Upper lobe of right lung (tissue), 1 donor: Measurements from ENCODE around the gene CEP20. TPM values are rescaled to one million over a fixed set of nuclear protein-coding genes. Genes with fewer than 3 reads are reported as not detected.

ENCODE experiments used
- ATAC-seq: fragments of 200-7000 bp; cut with Tn5 transposase; one replicate; pipeline ENCODE4 v1.9.1; 2020; ENCODE audit warnings: mild to moderate bottlenecking, moderate library complexity
- DNase-seq: peaks from one replicate; pipeline ENCODE4 v3.0.0-alpha.2; 2020
- H3K27ac ChIP-seq: fragments of 200-600 bp; one replicate; pipeline ENCODE4 v1.8.0; 2022
- H3K27me3 ChIP-seq: fragments of 200-600 bp; one replicate; pipeline ENCODE4 v1.8.0; 2022; ENCODE audit warnings: mild to moderate bottlenecking
- H3K36me3 ChIP-seq: fragments of 200-600 bp; one replicate; pipeline ENCODE4 v1.8.0; 2022
- H3K4me1 ChIP-seq: fragments of 200-600 bp; one replicate; pipeline ENCODE4 v1.8.0; 2022
- H3K4me3 ChIP-seq: fragments of 200-600 bp; one replicate; pipeline ENCODE4 v1.8.0; 2022; ENCODE audit warnings: mild to moderate bottlenecking
- H3K9me3 ChIP-seq: fragments of 200-600 bp; one replicate; pipeline ENCODE4 v1.8.0; 2022
- intact Hi-C: fragments of 100-400 bp; cut with DNase I; formaldehyde crosslinking; loops from one replicate; pipeline ENCODE4 v1.11.0; 2022
- total RNA-seq: library from RNA; stranded (reverse); fragmentation: NEBNext Ultra II Directional; extraction: Animal tissue kit (Norgen Biotek cat#: 25700); gene quantifications from one replicate; pipeline ENCODE4 v1.2.1, GENCODE V29; 2021
- TF ChIP-seq, protein P1 (sequence below): fragments of 200-600 bp; IDR thresholded peaks from one replicate; pipeline ENCODE4 v1.8.0; 2022; ENCODE audit warnings: antibody characterized with exemption
- donor health status: DM: no; HTN: yes; CAD: no; lungs with severe emphysema.

CEP20 gene
- total RNA-seq, 1 donor from 2014 or later: 30.3 TPM

DNA sequence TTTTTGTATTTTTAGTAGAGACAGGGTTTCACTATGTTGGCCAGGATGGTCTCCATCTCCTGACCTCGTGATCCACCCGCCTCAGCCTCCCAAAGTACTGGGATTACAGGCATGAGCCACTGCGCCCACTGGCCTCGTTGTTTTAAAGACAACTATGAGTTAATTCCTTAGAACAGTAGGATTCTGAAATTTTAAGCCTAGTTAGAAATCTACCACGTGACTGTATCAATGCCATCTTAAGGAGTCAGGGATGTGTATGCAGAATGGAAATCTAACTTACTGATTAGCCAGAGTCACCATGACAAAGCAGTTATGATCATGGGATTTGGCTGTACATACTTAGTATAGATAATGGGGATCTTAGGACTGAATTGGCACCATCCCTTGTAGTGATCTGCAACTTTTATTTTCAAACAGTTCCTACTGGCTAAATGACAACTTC, 2.8 kb downstream of the CEP20 start:
- Histone ChIP-seq H3K27me3 (no peaks in the 10 kb centered on the region), H3K4me3 (no peak overlapping the region), H3K36me3 (peaks cover 34% of the 10 kb centered on the region), H3K4me1 (peaks cover 24% of the 10 kb centered on the region), H3K9me3 (no peaks in the 10 kb centered on the region), H3K27ac (no peak overlapping the region)
- TF ChIP-seq, protein P1, sequence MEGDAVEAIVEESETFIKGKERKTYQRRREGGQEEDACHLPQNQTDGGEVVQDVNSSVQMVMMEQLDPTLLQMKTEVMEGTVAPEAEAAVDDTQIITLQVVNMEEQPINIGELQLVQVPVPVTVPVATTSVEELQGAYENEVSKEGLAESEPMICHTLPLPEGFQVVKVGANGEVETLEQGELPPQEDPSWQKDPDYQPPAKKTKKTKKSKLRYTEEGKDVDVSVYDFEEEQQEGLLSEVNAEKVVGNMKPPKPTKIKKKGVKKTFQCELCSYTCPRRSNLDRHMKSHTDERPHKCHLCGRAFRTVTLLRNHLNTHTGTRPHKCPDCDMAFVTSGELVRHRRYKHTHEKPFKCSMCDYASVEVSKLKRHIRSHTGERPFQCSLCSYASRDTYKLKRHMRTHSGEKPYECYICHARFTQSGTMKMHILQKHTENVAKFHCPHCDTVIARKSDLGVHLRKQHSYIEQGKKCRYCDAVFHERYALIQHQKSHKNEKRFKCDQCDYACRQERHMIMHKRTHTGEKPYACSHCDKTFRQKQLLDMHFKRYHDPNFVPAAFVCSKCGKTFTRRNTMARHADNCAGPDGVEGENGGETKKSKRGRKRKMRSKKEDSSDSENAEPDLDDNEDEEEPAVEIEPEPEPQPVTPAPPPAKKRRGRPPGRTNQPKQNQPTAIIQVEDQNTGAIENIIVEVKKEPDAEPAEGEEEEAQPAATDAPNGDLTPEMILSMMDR: no peak
- ATAC-seq: no peak
- DNase-seq: no peak
- intact Hi-C loops: no loop called here

- ATAC-seq (no peak), DNase-seq (no peak)
- H3K27me3 ChIP-seq: no peaks in the 10 kb centered on the region
- H3K4me3 ChIP-seq: no peak overlapping the region
- H3K36me3 ChIP-seq: peaks cover 48% of the 10 kb centered on the region
- no peak overlapping the region for H3K27ac ChIP-seq
- H3K9me3 ChIP-seq: no peaks in the 10 kb centered on the region
- TF ChIP-seq, protein P1: no peak
- intact Hi-C loops: no loop called here
- H3K4me1 ChIP-seq: peaks cover 17% of the 10 kb centered on the region
Observed at GRCh38 chr16:15882563-15882962, 5.8 kb downstream of the CEP20 start.

- H3K4me1 ChIP-seq: peaks cover 12% of the 10 kb centered on the region
- H3K27ac ChIP-seq: no peak overlapping the region
- H3K36me3 ChIP-seq: peaks cover 47% of the 10 kb centered on the region
- TF ChIP-seq, protein P1: no peak
- ATAC-seq: no peak
- no peaks in the 10 kb centered on the region for H3K9me3 ChIP-seq
- H3K27me3 ChIP-seq: no peaks in the 10 kb centered on the region
- no peak for DNase-seq
- intact Hi-C loops: no loop called here
- H3K4me3 ChIP-seq: no peak overlapping the region
Observed at GRCh38 chr16:15881794-15882379, 6.5 kb downstream of the CEP20 start.

GRCh38 chr16:15880434-15881308, 7.7 kb downstream of the CEP20 start:
- Histone ChIP-seq H3K27me3 (no peaks in the 10 kb centered on the region), H3K36me3 (peaks cover 45% of the 10 kb centered on the region), H3K27ac (no peak overlapping the region), H3K4me1 (peaks cover under 1% of the 10 kb centered on the region), H3K4me3 (no peak overlapping the region), H3K9me3 (no peaks in the 10 kb centered on the region)
- DNase-seq (no peak), ATAC-seq (no peak)
- intact Hi-C loops: no loop called here
- TF ChIP-seq, protein P1: no peak

- H3K27ac ChIP-seq: peak overlapping the region; percentile 6
- intact Hi-C loops: no loop called here
- no peak for ATAC-seq
Observed at GRCh38 chr16:15879255-15879811, 9.1 kb downstream of the CEP20 start.

More at GRCh38 chr16:15879255-15879811, 9.1 kb downstream of the CEP20 start:
- H3K9me3 ChIP-seq: no peaks in the 10 kb centered on the region
- TF ChIP-seq, protein P1: no peak
- peaks cover 6% of the 10 kb centered on the region for H3K4me1 ChIP-seq
- no peaks in the 10 kb centered on the region for H3K27me3 ChIP-seq
- DNase-seq: no peak
- H3K36me3 ChIP-seq: peaks cover 50% of the 10 kb centered on the region
- H3K4me3 ChIP-seq: no peak overlapping the region
